ENCODE measurements around the gene ITPKB. TPM values are rescaled to one million over a fixed set of nuclear protein-coding genes. Genes with fewer than 3 reads are reported as not detected.

The ITPKB gene
- total RNA-seq, 1 donor from 2014 or later, result 21.2 TPM

DNA sequence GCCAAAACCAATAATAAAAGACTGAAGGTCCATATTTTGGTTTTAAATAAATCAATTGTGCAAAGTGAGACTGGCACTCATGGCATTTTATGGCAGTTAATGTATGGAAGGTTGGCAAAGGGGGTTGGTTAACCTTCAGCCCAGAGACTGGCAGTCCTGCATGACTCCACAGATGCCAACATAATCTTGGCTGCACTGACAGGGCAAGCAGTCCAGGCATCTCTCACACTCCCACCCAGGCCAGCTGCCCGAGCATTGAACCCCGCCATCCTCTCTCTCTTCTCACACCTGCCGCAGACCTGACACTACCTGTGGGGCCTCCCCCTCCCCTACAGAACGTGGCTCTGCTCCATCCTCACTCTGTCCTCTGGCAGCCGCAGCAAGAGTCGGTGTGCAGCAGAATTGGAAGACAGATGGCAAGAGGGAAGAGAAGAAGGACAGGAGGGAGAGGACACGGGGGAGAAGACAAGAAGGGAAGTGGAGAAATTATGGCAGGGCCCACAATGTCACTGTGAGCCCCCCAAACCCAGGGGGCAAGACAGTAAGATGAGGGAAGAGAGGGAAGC lies 43.7 kb downstream of the ITPKB start:
- no peak overlapping the region for H3K4me3 Mint-ChIP-seq
- no peaks in the 10 kb centered on the region for H3K27me3 Mint-ChIP-seq (ENCODE audit: low read depth)
- H3K9me3 Mint-ChIP-seq, result no peaks in the 10 kb centered on the region
- no peak overlapping the region for H3K27ac Mint-ChIP-seq
- no peaks in the 10 kb centered on the region for H3K36me3 Mint-ChIP-seq
- peaks cover 41% of the 10 kb centered on the region for H3K4me1 Mint-ChIP-seq
- no peak for DNase-seq (ENCODE audit: low spot score in 2 of 2, unreplicated experiment in 2 of 2)
- TF ChIP-seq, protein P1, sequence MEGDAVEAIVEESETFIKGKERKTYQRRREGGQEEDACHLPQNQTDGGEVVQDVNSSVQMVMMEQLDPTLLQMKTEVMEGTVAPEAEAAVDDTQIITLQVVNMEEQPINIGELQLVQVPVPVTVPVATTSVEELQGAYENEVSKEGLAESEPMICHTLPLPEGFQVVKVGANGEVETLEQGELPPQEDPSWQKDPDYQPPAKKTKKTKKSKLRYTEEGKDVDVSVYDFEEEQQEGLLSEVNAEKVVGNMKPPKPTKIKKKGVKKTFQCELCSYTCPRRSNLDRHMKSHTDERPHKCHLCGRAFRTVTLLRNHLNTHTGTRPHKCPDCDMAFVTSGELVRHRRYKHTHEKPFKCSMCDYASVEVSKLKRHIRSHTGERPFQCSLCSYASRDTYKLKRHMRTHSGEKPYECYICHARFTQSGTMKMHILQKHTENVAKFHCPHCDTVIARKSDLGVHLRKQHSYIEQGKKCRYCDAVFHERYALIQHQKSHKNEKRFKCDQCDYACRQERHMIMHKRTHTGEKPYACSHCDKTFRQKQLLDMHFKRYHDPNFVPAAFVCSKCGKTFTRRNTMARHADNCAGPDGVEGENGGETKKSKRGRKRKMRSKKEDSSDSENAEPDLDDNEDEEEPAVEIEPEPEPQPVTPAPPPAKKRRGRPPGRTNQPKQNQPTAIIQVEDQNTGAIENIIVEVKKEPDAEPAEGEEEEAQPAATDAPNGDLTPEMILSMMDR (IDR thresholded peaks at IDR 0.05; ENCODE audit: unreplicated experiment), result no peak

DNA sequence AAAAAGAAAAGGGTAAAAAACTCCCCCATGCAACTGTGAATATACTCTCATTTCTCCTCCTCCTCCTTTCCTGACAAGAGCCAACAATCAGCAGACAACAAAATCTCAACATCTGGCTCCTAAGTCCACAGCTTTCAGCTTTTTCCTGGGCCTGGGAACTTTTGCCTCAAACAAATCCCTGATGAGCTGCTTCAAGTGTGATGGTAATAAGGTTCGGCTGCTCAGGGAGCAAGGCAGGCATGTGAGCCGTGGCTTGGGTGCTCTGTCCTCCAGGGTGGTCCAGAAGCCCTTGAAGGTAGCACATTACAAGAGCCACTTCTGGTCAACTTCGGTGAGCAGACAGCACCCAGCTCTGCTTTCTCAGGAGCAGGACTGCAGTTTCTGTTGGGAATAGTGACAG lies 46.3 kb downstream of the ITPKB start:
- no peaks in the 10 kb centered on the region for H3K27me3 Mint-ChIP-seq (ENCODE audit: low read depth)
- no peak overlapping the region for H3K4me3 Mint-ChIP-seq
- H3K27ac Mint-ChIP-seq, result peak overlapping the region; percentile 56
- no peaks in the 10 kb centered on the region for H3K36me3 Mint-ChIP-seq
- peaks cover 38% of the 10 kb centered on the region for H3K4me1 Mint-ChIP-seq
- no peak for DNase-seq (ENCODE audit: low spot score in 2 of 2, unreplicated experiment in 2 of 2)
- TF ChIP-seq, protein P1 (IDR thresholded peaks at IDR 0.05; ENCODE audit: unreplicated experiment), result no peak
- H3K9me3 Mint-ChIP-seq, result no peaks in the 10 kb centered on the region

DNA sequence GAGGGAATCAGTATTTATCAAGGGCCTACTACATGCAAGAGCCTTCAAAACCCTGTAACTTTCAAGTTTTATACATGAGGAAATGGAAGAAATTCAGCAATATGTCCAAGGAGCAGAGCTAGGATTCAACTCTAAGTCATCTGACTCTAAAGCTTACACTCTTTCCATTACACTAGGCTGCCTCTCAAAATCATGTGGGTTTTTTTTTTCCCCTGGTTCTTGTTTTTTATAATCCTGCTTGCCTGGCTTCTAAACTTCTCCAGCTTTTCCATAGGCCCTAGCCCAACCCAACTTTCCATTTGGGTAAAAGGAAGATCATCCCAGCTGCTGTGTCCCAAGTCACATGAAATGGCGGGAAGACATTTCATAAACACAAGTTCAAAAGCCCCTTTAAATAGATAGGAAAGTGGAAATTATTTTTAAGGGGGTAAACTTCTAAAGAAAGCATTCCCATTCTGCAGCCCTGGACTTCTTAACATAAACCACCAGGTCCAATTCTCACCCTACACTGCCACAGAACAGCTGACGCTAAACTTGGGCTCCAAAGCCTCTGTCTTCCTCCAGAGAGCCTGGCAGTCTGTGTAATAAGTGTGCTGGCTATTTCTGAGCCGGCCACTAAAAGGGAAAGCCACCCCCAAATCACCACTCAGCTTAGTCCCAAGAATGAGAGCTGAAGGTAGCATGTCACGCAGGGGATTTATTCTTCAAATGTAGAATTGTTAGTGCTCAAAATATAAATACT lies 46.9 kb downstream of the ITPKB start:
- Mint-ChIP-seq H3K4me1 (peaks cover 32% of the 10 kb centered on the region), H3K4me3 (no peak overlapping the region), H3K27me3 (ENCODE audit: low read depth) (no peaks in the 10 kb centered on the region), H3K9me3 (no peaks in the 10 kb centered on the region), H3K27ac (peak overlapping the region; percentile 56), H3K36me3 (no peaks in the 10 kb centered on the region)
- DNase-seq (ENCODE audit: low spot score in 2 of 2, unreplicated experiment in 2 of 2), result no peak
- TF ChIP-seq, protein P1 (IDR thresholded peaks at IDR 0.05; ENCODE audit: unreplicated experiment), result no peak

DNA sequence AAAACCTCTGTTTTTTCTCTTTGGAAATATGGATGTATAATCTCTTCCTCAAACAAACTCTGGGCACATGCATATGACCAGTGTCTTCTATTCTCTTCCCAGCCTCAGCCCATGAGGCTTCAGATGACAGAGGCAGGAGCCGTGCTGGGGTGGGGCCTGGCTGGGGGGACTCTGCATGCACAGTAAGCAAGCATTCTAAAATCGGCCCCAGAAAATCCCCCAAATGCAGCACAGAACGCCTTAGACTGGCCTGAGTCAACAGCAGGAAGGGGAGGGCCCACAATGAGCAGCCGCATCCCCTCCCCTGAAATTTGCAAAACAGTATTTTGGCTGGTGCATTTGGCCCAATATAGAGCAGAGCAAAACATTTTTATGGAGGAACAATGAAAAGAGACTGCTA lies 47.8 kb downstream of the ITPKB start:
- Mint-ChIP-seq H3K4me3 (no peak overlapping the region), H3K27me3 (ENCODE audit: low read depth) (no peaks in the 10 kb centered on the region)

DNA sequence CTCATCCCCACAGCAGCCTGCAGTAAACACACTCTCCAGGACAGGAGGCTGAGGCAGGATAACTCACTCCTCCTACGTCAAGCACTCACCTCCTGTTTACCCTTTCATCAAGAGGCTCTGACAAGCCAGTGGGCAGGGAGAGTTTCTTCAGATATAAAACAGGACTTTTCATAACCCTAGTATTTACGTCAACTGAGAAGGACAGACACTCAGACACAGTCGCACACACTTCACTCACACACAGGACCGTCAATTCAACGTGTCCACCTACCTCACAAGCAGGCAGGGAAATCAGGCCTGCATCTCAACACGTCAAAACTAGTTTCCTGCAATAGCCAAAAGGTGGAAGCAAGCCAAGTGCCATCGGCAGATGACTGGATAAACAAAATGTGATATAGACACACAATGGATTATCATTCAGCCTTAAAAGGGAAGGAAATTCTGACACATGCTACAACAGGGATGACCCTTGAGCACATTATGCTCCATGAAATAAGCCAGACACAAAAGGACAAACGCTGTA lies 48.6 kb downstream of the ITPKB start:
- Mint-ChIP-seq H3K36me3 (no peaks in the 10 kb centered on the region), H3K9me3 (no peaks in the 10 kb centered on the region), H3K4me3 (no peak overlapping the region), H3K4me1 (peaks cover 25% of the 10 kb centered on the region), H3K27me3 (ENCODE audit: low read depth) (no peaks in the 10 kb centered on the region), H3K27ac (peak overlapping the region; percentile 47)
- TF ChIP-seq, protein P1 (IDR thresholded peaks at IDR 0.05; ENCODE audit: unreplicated experiment), result no peak
- DNase-seq (ENCODE audit: low spot score in 2 of 2, unreplicated experiment in 2 of 2), result no peak

More for the DNA sequence above, 47.8 kb downstream of the ITPKB start:
- TF ChIP-seq, protein P1 (IDR thresholded peaks at IDR 0.05; ENCODE audit: unreplicated experiment), result no peak
- no peaks in the 10 kb centered on the region for H3K9me3 Mint-ChIP-seq
- H3K4me1 Mint-ChIP-seq, result peaks cover 25% of the 10 kb centered on the region
- DNase-seq (ENCODE audit: low spot score in 2 of 2, unreplicated experiment in 2 of 2), result no peak
- no peaks in the 10 kb centered on the region for H3K36me3 Mint-ChIP-seq
- no peak overlapping the region for H3K27ac Mint-ChIP-seq

Data from mesothelial cell of epicardium (in vitro differentiated cells).